Ovary (tissue), 9 donors: ENCODE results near the gene SORD. TPM values are rescaled to one million over a fixed set of nuclear protein-coding genes. Genes with fewer than 3 reads are reported as not detected.

Experiments
- DNase-seq, 5 donors: peaks; one replicate each; pipeline ENCODE4 v3.0.0-alpha.2; 2019 to 2020
- H3K27ac ChIP-seq, 2 donors: fragments of 200-600 bp; one replicate each; pipeline versions ENCODE4 v1.5.1 to v1.8.0; 2019 to 2022
- H3K27me3 ChIP-seq: fragments of 200-600 bp; one replicate; pipeline ENCODE4 v1.8.0; 2022
- H3K36me3 ChIP-seq: fragments of 200-600 bp; sonication (generic); one replicate; pipeline ENCODE4 v1.5.1; 2019
- H3K4me1 ChIP-seq: one replicate; pipeline ENCODE4 v1.8.1; 2013; ENCODE audit warnings: mild to moderate bottlenecking, moderate library complexity; ENCODE audit not compliant: insufficient read depth
- H3K4me3 ChIP-seq: fragments of 200-600 bp; sonication (generic); one replicate; pipeline ENCODE4 v1.5.1; 2017
- H3K9me3 ChIP-seq, 2 donors: fragments of 200-600 bp in 1 of 2; sonication (generic) in 1 of 2; one replicate each; pipeline versions ENCODE4 v1.5.1 to v1.8.1; 2013 to 2019; ENCODE audit warnings: mild to moderate bottlenecking in 1 of 2, moderate library complexity in 1 of 2
- CTCF ChIP-seq, 3 donors: fragments of 450-650 bp in 2 of 3; fragments of 200-600 bp in 1 of 3; IDR thresholded peaks; one replicate each; pipeline versions ENCODE4 v1.5.1 to v1.8.0; 2016 to 2022; ENCODE audit warnings: antibody characterized with exemption in 3 of 3, mild to moderate bottlenecking in 1 of 3
- EP300 ChIP-seq: sonication (generic); formaldehyde crosslinking; IDR thresholded peaks from one replicate; pipeline ENCODE4 v1.6.1; 2017; ENCODE audit warnings: antibody characterized with exemption
- POLR2A ChIP-seq: fragments of 450-650 bp; IDR thresholded peaks from one replicate; pipeline ENCODE4 v1.6.1; 2017; ENCODE audit warnings: antibody characterized with exemption, mild to moderate bottlenecking, moderate library complexity
- WGBS, 3 donors: extraction: QIAGEN DNeasy Blood & Tissue Kit in 1 of 3; methylation state at CpG; one replicate each; pipeline versions ENCODE4 v1.1.5 to v1.1.7; 2013 to 2017; 5-methylcytosine and 5-hydroxymethylcytosine counted together
- intact Hi-C, 4 donors: fragments of 100-400 bp; cut with DNase I; formaldehyde crosslinking; loops; one replicate each; pipeline versions ENCODE4 v1.11.0 to v1.15.1; 2022 to 2023
- polyA plus RNA-seq, 2 donors: library from polyadenylated mRNA; stranded (reverse); fragments of 200-250 nt in 1 of 2; fragments of 350-450 nt in 1 of 2; fragmentation: Illumina TruSeq in 1 of 2; extraction: RNeasy Lipid Tissue Mini Kit (QIAGEN cat#74804) in 1 of 2; gene quantifications; one replicate each; pipeline ENCODE4 v1.2.3, GENCODE V29; 2013 to 2014
- total RNA-seq, 7 donors: library from RNA; depleted of rRNA in 2 of 7; stranded (reverse); fragments of >200 nt in 2 of 7; fragmentation: NEBNext Ultra II Directional in 3 of 7; extraction: Animal tissue kit (Norgen Biotek cat#: 25700) in 3 of 7; gene quantifications; one replicate each; pipeline versions ENCODE4 v1.1.0 to v1.2.4, GENCODE V29; 2016 to 2023
- donor health status: DM: no; HTN: no; CAD: no; lungs with moderate emphysema.
- donor health status: DM: no; HTN: no; CAD: no.
- donor health status: Bipolar disorder and iron deficiency.
- donor health status: DM: yes; HTN: yes; CAD: no.
- donor health status: DM: no; HTN: no; CAD: no.
- donor health status: DM: yes; HTN: yes; CAD: no.

SORD gene
- total and polyA plus RNA-seq, 9 donors, result 3.9 to 25.0 (median 8.3) TPM

GRCh38 chr15:45089712-45090373, 66.8 kb downstream of the SORD start:
- Histone ChIP-seq H3K4me3 (no peak overlapping the region), H3K36me3 (no peaks in the 10 kb centered on the region), H3K4me1 (no peaks in the 10 kb centered on the region), H3K9me3 (no peaks in the 10 kb centered on the region), H3K27me3 (no peaks in the 10 kb centered on the region), H3K27ac (no peak overlapping the region)
- TF ChIP-seq CTCF (IDR thresholded peaks at IDR 0.05), result no peak
- 38 to 55% (median 48%) methylated on average over 3 of the region's 3 CpGs for WGBS, 3 donors
- intact Hi-C loops, result no loop called here
- DNase-seq, result no peak

- Histone ChIP-seq H3K27ac (no peak overlapping the region), H3K36me3 (no peaks in the 10 kb centered on the region), H3K4me1 (no peaks in the 10 kb centered on the region), H3K4me3 (no peak overlapping the region), H3K9me3 (no peaks in the 10 kb centered on the region), H3K27me3 (no peaks in the 10 kb centered on the region)
- 58 to 63% (median 62%) methylated on average over 7 of the region's 7 CpGs for WGBS, 3 donors
- no peak for DNase-seq
- intact Hi-C loops, result no loop called here
- no peak for TF ChIP-seq EP300
Observed at GRCh38 chr15:45091161-45091560, 68.2 kb downstream of the SORD start.

- Histone ChIP-seq H3K4me1 (no peaks in the 10 kb centered on the region), H3K4me3 (no peak overlapping the region), H3K9me3 (no peaks in the 10 kb centered on the region), H3K36me3 (no peaks in the 10 kb centered on the region), H3K27me3 (no peaks in the 10 kb centered on the region), H3K27ac (no peak overlapping the region)
- peak in 1 of 5 donors; percentile 4 for DNase-seq
- 76 to 84% (median 81%) methylated on average over 2 of the region's 2 CpGs for WGBS, 3 donors
- no peak for TF ChIP-seq EP300
- TF ChIP-seq CTCF (IDR thresholded peaks at IDR 0.05), result no peak
- TF ChIP-seq POLR2A, result no peak
- intact Hi-C loops, result no loop called here
Observed at GRCh38 chr15:45091576-45091975, 68.6 kb downstream of the SORD start.

- no peaks in the 10 kb centered on the region for H3K27me3 ChIP-seq
- H3K4me1 ChIP-seq, result no peaks in the 10 kb centered on the region
- no peaks in the 10 kb centered on the region for H3K9me3 ChIP-seq
- H3K27ac ChIP-seq, result no peak overlapping the region
- no peak for DNase-seq
- WGBS, 3 donors, result 86 to 90% (median 90%) methylated on average over 4 of the region's 4 CpGs
- no peaks in the 10 kb centered on the region for H3K36me3 ChIP-seq
- no peak overlapping the region for H3K4me3 ChIP-seq
- TF ChIP-seq CTCF (IDR thresholded peaks at IDR 0.05) (no peak), EP300 (no peak), POLR2A (no peak)
- intact Hi-C loops, result no loop called here
Observed at GRCh38 chr15:45093013-45093412, 70.0 kb downstream of the SORD start.

- TF ChIP-seq POLR2A, result no peak
- TF ChIP-seq EP300, result no peak
- no peak for TF ChIP-seq CTCF (IDR thresholded peaks at IDR 0.05)
- intact Hi-C loops, result no loop called here
- H3K4me1 ChIP-seq, result no peaks in the 10 kb centered on the region
- DNase-seq, result peak in 1 of 5 donors; percentile 5
- H3K27ac ChIP-seq, result no peak overlapping the region
- H3K36me3 ChIP-seq, result no peaks in the 10 kb centered on the region
- no peak overlapping the region for H3K4me3 ChIP-seq
- H3K27me3 ChIP-seq, result no peaks in the 10 kb centered on the region
- no peaks in the 10 kb centered on the region for H3K9me3 ChIP-seq
- WGBS, 3 donors, result 83 to 86% (median 86%) methylated on average over 11 of the region's 11 CpGs
Observed at GRCh38 chr15:45093622-45094357, 70.8 kb downstream of the SORD start.
